GM04503 (cell line): ENCODE results near the gene CRP.
"Not testable (repeated sequence)": the region's sequence is repeated elsewhere in the genome, so short reads cannot be mapped to it uniquely, and the experiment has no call there.

Experiments
- DNase-seq: peaks from one replicate; pipeline ENCODE4 v3.0.0-alpha.2; 2012; ENCODE audit warnings: low read depth

The CRP gene

DNA sequence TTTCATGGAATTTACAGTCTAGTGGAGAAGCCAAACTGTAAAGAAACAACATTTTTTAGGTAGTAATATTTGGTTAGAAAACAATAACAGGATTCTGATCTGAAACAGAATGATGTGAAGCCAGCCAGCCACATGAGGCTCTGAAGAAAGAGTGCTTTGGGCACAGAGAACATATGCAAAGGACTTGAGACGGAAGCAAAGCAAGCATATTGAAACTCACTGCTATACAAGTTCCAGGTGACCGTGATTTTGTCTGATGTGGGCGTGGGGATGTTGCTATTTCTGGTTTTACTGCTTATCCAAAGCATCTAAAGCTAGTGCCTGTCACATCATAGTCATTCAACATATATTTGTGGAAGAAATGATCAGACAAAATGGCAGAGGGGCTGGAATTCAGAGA, 14.7 kb downstream of the CRP start:
- DNase-seq: no peak

DNA sequence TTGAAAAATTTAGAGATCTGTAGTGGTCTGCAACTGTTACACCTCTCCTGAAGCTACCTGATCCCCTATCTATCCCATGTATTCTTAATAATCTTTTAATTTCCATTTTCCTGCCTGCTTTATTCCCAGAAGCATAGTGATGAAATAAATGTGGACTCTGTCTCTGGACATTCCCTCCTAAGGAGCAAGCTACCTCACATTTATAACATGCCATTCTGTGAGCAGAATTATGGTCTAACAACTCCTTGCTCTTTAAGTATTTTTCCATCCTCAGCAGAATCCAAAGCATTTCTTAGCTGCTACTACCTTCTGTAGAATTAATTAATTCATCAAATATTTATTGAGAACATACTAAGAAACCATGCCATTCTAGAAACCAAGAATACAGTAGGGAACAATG, 15.1 kb downstream of the CRP start:
- no peak for DNase-seq

DNA sequence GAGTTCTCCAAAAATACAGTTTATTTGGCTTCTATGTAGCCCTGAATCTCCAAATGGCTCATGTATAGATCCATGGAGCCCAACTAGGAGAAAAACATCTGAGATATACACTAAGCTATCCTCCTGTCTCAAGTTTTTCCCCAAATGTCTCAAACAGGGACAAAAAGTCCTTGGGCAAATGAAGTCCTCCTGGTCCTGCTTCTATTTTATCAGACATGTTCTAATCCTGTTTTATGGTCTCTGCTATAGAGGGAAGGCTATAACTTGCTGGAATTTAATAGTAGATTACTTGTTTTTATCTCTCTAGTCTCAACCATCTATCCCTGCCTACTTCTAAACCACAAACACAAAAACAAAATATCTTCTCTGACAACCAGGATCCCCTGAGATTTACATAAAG, 26.9 kb downstream of the CRP start:
- no peak for DNase-seq

- DNase-seq: no peak
These were observed 27.6 kb downstream of the CRP start for GRCh38 chr1:159686599-159687299.

DNA sequence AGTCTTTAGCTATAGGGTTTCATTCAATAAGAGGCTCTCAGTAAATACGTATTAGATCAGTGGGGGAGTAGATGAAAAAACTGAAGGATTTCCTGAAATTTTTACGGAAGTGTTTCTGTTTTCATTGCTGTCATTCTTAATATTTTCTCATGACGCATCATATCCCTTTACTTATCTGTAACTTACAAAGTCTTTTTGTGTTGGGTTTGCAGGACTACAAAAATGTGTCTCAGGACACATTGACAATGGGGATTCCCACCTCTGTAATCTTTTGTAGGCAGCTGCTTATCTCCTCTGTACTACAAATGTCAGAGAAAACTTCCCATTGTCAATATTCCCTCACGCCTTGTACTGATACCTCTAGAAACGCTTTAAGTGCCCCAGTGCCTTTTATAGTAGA, 35.5 kb downstream of the CRP start:
- DNase-seq: no peak

- peak; percentile 38 for DNase-seq
These were observed 39.3 kb downstream of the CRP start for GRCh38 chr1:159675046-159675445.

- not testable (repeated sequence) for DNase-seq
These were observed 42.0 kb downstream of the CRP start for GRCh38 chr1:159672390-159672789.

- DNase-seq: no peak
These were observed 45.1 kb downstream of the CRP start for GRCh38 chr1:159669338-159669737.

GRCh38 chr1:159668739-159669138, 45.6 kb downstream of the CRP start:
- DNase-seq: no peak

- no peak for DNase-seq
These were observed 50.1 kb downstream of the CRP start for GRCh38 chr1:159664247-159664646.

- DNase-seq: no peak
These were observed 50.8 kb downstream of the CRP start for GRCh38 chr1:159663552-159663951.
